Smooth muscle cell of the brain vasculature (primary cell): ENCODE measurements around the gene METTL4.
A peak's percentile ranks its signal among the peaks of the same experiment; 100 is the strongest.

Experiments used
- DNase-seq: peaks from one replicate; pipeline ENCODE4 v3.0.0-alpha.2; 2012; ENCODE audit warnings: low read depth, low spot score

Gene METTL4, protein sequence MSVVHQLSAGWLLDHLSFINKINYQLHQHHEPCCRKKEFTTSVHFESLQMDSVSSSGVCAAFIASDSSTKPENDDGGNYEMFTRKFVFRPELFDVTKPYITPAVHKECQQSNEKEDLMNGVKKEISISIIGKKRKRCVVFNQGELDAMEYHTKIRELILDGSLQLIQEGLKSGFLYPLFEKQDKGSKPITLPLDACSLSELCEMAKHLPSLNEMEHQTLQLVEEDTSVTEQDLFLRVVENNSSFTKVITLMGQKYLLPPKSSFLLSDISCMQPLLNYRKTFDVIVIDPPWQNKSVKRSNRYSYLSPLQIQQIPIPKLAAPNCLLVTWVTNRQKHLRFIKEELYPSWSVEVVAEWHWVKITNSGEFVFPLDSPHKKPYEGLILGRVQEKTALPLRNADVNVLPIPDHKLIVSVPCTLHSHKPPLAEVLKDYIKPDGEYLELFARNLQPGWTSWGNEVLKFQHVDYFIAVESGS

GRCh38 chr18:2571200-2572170, at the start of gene METTL4, which contains the start of gene NDC80:
Gene METTL4 (minus strand): TSS chr18:2571505. CDS start chr18:2567216, 4,289 bp downstream.
Gene NDC80 (plus strand): TSS chr18:2571557. CDS start chr18:2572986, 1,429 bp downstream.
- DNase-seq = peak; percentile 85

- no peak for DNase-seq
Measured at GRCh38 chr18:2618009-2618408, 46.7 kb upstream of the METTL4 start.

- DNase-seq = no peak
Measured at GRCh38 chr18:2617401-2617998, 46.2 kb upstream of the METTL4 start.

DNA sequence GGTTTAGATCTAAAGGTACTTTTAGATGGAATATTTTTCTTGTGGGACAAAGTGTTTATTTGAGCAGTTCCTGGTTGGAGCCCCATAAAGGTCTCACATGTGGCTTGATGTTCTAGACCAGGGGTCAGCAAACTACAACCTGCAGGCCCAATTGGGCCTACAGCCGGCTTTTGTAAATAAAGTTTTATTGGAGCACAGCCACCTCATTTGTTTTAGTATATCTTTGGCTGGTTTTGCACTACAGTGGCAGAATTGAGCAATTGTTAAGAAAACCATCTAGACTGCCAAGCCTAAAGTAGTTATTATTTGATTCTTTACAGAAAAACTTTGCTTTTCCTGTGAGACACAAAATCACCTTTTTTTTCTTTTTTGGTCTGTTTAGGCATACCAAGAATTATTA, 41.7 kb upstream of the METTL4 start:
- DNase-seq = no peak

GRCh38 chr18:2610549-2610948, 39.2 kb upstream of the METTL4 start:
- DNase-seq = no peak

DNA sequence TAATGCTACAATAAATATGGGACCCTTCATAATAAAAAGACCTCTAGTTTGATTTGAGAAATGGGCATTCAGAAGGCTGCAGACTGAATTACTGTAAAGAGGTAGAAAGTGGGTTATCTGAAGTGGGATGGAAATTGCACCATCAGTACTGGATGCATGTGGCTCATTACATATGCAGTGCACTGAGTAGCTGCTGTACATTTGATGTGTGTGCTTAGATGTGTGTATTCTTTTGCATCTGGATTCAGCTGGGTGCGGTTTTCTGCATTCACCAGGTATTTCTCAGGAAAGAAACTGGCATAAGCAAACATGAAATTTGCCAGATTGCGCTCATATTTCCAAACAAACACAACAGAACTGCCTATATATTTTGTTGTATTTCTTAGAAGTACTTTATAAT, 38.3 kb upstream of the METTL4 start:
- no peak for DNase-seq

GRCh38 chr18:2606335-2606734, 35.0 kb upstream of the METTL4 start:
- DNase-seq = no peak

DNA sequence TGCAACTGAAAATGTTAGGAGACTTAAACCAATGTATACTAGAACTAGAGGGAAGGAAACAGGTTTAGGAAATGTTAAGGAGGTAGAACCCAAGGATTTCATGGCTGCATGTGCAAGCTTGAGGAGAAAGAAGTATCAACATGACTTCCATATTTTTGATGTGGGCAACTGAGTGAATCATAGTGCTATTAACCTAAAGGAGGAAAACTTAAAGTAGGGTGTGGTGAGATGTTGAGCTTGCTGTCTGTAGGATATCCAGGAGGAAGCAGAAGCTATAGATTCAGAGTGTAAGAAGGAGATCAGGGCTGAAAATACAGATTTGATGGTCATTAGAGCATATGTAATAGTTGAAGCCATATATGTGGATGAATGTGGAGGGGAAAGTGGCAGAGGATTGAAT, 31.5 kb upstream of the METTL4 start:
- DNase-seq = no peak

DNA sequence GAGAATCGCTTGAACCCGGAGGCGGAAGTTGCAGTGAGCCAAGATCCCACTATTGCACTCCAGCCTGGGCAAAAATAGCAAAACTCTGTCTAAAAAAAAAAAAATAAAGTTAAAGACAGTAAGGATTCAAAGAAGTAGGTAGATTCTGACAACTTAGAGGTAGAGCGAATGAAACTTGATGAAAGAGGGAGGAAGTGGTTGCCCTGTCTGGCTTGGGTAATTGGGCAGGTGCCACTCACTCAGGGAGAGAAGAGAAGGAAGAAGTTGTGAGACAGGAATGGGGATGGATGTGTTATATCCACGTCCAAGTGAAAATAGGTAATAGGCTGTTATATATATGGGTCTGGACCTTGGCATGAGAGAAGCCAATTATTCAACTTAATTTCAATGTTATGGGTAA, 26.3 kb upstream of the METTL4 start:
- DNase-seq = no peak

GRCh38 chr18:2590303-2590702, 19.0 kb upstream of the METTL4 start:
- no peak for DNase-seq

DNA sequence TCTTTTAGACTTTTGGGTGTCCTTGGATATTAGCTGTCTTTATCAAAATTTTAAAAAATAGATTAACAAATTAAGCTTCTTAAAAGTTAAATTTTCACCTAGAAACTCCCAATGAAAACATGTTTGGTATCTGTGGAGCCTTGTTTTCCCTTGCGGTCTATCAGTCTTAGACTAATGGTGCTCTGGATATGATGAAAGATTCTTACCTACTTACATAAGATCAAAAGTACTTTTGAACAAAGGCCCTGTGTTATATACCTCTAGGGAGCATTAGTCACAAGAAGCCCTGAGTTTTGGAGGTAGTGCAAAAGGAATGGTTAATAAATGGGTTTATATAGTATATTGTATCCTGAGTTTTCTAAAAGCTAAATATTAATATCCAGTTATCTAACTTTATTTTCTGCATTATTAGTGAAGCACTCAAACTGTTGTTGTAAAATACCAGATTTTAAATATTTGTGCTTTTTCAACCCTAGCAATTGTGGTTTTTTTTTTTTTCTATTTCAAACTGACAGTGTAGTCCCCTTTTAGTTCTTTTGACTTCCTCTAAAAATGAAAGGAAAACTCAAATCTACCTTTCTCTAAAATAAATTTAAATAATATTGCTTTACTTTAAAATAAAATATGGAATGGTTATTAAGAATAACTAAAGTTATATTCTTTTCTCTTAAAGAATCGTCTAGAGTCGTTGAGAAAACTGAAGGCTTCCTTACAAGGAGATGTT, 18.2 kb upstream of the METTL4 start:
- DNase-seq = no peak

DNA sequence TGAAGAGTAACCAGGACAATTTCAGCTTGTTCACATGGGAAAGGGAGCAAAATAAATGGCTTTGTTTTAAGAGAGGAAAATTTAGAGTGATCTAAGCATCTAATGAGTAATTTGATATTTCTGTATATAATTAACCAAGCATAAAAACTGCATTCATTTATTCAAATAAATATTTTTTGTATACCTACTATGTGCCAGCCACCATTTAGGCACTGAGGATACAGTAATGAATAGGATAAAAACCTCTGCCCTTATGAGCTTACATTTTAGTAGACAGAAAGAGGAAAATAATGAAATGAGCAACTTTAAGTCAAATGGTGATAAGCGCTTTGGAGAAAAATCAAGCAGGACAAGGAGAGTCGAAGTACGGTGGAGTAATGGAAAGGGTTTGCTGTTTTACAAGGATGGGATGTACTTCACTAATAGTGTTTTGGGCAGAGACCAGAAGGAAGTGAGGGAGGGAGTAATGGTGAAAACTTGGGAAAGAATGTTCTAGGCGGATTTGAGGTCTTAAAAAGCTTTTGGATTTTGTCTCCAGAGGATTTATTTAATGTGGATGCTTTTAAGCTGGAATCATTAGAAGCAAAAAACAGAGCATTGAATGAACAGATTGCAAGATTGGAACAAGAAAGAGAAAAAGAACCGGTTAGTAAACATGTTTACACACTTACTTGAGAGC, 17.5 kb upstream of the METTL4 start:
- no peak for DNase-seq

- no peak for DNase-seq
Measured at GRCh38 chr18:2587788-2588187, 16.5 kb upstream of the METTL4 start.

- no peak for DNase-seq
Measured at GRCh38 chr18:2573408-2573807, 2.1 kb upstream of the METTL4 start.

DNA sequence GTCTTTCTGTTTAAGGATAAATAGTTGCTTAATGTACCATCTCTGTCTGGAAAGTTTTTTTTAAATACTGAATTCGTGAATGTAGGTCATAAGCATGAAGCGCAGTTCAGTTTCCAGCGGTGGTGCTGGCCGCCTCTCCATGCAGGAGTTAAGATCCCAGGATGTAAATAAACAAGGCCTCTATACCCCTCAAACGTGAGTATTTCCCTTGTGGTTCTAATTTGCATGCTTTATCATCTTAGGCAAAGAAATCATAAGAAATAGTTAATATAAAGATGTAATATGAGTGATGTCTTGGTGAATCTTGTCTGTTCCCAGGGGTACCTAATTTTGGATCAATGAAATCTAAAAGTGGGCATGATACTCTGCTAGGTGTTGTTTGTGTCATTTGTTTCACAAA, 1.6 kb upstream of the METTL4 start:
- no peak for DNase-seq

- no peak for DNase-seq
Measured at GRCh38 chr18:2572171-2572569, 865 bp upstream of the METTL4 start.

GRCh38 chr18:2570772-2571199, 519 bp downstream of the METTL4 start:
- no peak for DNase-seq

GRCh38 chr18:2569338-2570207, 1.7 kb downstream of the METTL4 start:
- no peak for DNase-seq

DNA sequence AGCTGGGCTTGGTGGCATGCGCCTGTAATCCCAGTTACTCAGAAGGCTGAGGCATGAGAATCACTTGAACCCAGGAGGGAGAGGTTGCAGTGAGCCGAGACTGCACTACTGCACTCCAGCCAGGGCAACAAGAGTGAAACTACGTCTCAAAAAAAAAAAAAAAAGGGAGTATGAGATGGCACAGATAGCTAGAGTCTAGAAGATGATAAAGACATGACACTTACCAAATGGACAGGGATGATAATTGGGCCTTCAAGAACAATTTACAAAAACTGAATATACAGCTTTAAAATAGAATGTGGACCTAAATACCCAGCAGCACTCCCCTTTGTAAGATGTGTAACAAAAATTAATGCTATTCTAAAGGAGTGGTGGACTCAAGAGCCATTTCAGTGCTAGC, 2.7 kb downstream of the METTL4 start:
- no peak for DNase-seq

DNA sequence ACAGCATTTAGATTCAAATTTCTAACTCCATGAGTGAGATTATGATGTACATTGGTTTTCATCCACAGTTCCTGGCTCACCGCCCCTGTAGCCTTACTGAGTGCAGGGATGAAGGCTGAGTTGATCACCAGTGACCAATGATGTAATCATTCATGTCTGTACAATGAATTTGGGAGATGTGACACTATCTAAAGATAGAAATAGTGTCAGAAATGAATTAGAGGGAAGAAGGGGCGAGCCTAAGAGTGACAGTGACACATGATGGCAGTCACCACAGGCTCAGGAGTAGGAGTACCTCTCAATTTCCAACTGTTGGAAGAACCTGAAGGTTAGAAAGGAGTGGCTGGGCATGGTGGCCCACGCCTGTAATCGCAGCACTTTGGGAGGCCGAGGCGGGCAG, 3.2 kb downstream of the METTL4 start:
- no peak for DNase-seq
